NCI-H526 treated with DMSO at 0.1 percent for 48 hours (cell line): Measurements from ENCODE around the gene SAP30.

Source experiments
- DNase-seq: peaks from one replicate; lab custom pipeline; 2025; lab: John Stamatoyannopoulos, UW

Gene SAP30

GRCh38 chr4:173367285-173367684 lies 3.5 kb upstream of the SAP30 start:
- DNase-seq, result no peak

- DNase-seq, result no peak
Observed at GRCh38 chr4:173367946-173368345, 2.8 kb upstream of the SAP30 start.

- no peak for DNase-seq
Observed at GRCh38 chr4:173370130-173370476, 651 bp upstream of the SAP30 start.

GRCh38 chr4:173371292-173372192 lies 788 bp downstream of the SAP30 start:
- peak; percentile 52 for DNase-seq

GRCh38 chr4:173374588-173374987 lies 3.8 kb downstream of the SAP30 start:
- DNase-seq, result no peak

GRCh38 chr4:173379929-173380328 lies 9.2 kb downstream of the SAP30 start:
- no peak for DNase-seq

- no peak for DNase-seq
Observed at GRCh38 chr4:173380987-173381386, 10.2 kb downstream of the SAP30 start.

GRCh38 chr4:173381610-173382009 lies 10.9 kb downstream of the SAP30 start:
- no peak for DNase-seq

GRCh38 chr4:173382349-173382748 lies 11.6 kb downstream of the SAP30 start:
- no peak for DNase-seq

GRCh38 chr4:173386751-173387150 lies 16.0 kb downstream of the SAP30 start:
- DNase-seq, result no peak

GRCh38 chr4:173391701-173392100 lies 20.9 kb downstream of the SAP30 start:
- DNase-seq, result no peak

GRCh38 chr4:173397604-173398003 lies 26.9 kb downstream of the SAP30 start:
- no peak for DNase-seq

GRCh38 chr4:173398220-173398619 lies 27.5 kb downstream of the SAP30 start:
- DNase-seq, result no peak

GRCh38 chr4:173398779-173399415 lies 28.1 kb downstream of the SAP30 start, which contains the start of gene SCRG1:
TSS of gene SCRG1 (minus strand) at chr4:173399116. CDS start at chr4:173391414, 7,702 bp downstream.
- DNase-seq, result no peak

- no peak for DNase-seq
Observed at GRCh38 chr4:173401063-173401462, 30.3 kb downstream of the SAP30 start.

GRCh38 chr4:173403051-173403450 lies 32.3 kb downstream of the SAP30 start:
- DNase-seq, result no peak

- no peak for DNase-seq
Observed at GRCh38 chr4:173404296-173404865, 33.6 kb downstream of the SAP30 start.

GRCh38 chr4:173405840-173406606 lies 35.3 kb downstream of the SAP30 start:
- DNase-seq, result no peak

GRCh38 chr4:173410079-173410478 lies 39.3 kb downstream of the SAP30 start:
- no peak for DNase-seq

- no peak for DNase-seq
Observed at GRCh38 chr4:173411106-173411693, 40.4 kb downstream of the SAP30 start.

GRCh38 chr4:173413036-173413435 lies 42.3 kb downstream of the SAP30 start:
- DNase-seq, result no peak

- DNase-seq, result no peak
Observed at GRCh38 chr4:173414456-173414855, 43.7 kb downstream of the SAP30 start.
